RCC 7860 (cell line): ENCODE results near the gene PLAGL2.

Source experiments
- DNase-seq: peaks from one replicate; pipeline ENCODE4 v3.0.0-alpha.2; 2015; ENCODE audit warnings: low spot score
- FAIRE-seq: peaks from 2 replicates; lab custom pipeline; 2012; peaks lifted over from hg19 to GRCh38; lab: Jason Lieb, UNC

The PLAGL2 gene

DNA sequence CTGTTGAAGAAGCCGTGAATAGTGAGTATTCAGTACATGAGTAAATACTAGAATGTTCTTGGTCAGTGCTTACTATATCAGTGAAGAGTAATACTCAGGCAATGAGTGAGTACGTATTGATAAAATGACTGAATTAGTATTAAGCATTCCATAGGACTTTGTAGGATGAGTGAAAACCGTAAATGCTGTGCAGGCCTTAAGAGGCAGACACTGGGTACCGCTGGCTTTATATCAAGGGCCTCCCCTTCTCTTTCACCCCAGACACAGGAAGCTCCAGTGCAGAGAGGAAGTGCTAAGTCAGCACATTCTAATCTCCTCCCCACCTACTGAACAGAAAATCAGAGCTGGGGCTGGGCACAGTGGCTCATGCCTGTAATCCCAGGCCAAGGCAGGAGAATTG, 24.3 kb upstream of the PLAGL2 start:
- DNase-seq (no peak), FAIRE-seq (no peak)

GRCh38 chr20:32231245-32231644, 23.7 kb upstream of the PLAGL2 start:
- FAIRE-seq (no peak), DNase-seq (no peak)

DNA sequence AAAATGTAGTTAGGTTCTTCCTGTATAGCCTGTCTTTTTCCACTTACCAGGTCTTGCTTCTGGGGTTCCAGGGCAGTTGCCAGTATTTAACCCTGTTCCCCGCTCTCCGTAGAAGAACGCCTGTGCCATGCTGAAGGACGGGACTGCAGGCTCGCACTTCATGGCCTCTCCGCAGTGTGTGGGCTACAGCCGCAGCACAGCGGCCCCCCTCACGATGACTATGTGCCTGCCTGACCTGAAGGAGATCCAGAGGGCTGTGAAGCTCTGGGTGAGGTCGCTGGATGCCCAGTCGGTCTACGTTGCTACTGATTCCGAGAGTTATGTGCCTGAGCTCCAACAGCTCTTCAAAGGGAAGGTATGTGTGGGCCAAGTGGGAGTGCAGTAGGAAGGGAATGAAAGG, 23.2 kb upstream of the PLAGL2 start:
- FAIRE-seq = no peak
- no peak for DNase-seq

GRCh38 chr20:32229251-32229747, 21.8 kb upstream of the PLAGL2 start:
- DNase-seq (no peak), FAIRE-seq (no peak)

GRCh38 chr20:32227744-32228688, 20.5 kb upstream of the PLAGL2 start:
- FAIRE-seq (no peak), DNase-seq (no peak)

- DNase-seq (no peak), FAIRE-seq (no peak)
Measured at GRCh38 chr20:32227306-32227705, 19.8 kb upstream of the PLAGL2 start.

GRCh38 chr20:32226391-32226790, 18.8 kb upstream of the PLAGL2 start:
- no peak for DNase-seq
- no peak for FAIRE-seq

GRCh38 chr20:32224463-32224862, 16.9 kb upstream of the PLAGL2 start:
- DNase-seq (no peak), FAIRE-seq (no peak)

DNA sequence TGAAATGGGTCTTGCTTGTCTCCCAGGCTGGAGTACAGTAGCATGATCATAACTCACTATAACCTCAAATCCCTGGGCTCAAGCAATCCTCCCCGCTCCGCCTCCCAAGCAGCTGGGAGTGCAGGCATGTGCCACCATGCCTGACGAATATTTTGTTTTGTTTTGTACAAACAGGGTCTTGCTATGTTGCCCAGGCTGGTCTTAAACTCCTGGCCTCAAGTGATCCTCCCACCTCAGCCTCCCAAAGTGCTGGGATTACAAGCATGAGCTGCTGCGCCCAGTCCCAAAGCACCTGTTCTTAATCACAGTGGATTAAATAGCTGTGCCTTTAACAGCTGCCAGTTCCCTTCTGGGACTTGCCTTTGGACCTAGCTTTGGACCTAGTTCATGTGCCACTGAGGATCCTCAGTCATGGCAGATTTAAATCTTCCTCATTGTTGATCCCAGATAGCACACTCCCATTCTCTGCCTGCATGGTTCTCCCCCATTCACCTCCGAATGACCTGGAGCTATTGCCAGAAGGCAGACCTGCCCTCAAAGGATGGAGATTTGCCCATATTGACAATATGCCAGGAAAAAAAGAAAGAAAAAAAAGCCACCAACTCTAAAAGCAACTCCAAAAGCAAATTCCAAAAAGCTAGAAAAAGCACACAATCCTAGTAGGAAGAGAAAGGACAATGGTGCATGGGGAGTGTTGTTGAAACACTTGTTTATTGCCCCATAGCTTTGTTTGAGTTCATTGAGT, 10.8 kb upstream of the PLAGL2 start:
- FAIRE-seq (no peak), DNase-seq (no peak)

DNA sequence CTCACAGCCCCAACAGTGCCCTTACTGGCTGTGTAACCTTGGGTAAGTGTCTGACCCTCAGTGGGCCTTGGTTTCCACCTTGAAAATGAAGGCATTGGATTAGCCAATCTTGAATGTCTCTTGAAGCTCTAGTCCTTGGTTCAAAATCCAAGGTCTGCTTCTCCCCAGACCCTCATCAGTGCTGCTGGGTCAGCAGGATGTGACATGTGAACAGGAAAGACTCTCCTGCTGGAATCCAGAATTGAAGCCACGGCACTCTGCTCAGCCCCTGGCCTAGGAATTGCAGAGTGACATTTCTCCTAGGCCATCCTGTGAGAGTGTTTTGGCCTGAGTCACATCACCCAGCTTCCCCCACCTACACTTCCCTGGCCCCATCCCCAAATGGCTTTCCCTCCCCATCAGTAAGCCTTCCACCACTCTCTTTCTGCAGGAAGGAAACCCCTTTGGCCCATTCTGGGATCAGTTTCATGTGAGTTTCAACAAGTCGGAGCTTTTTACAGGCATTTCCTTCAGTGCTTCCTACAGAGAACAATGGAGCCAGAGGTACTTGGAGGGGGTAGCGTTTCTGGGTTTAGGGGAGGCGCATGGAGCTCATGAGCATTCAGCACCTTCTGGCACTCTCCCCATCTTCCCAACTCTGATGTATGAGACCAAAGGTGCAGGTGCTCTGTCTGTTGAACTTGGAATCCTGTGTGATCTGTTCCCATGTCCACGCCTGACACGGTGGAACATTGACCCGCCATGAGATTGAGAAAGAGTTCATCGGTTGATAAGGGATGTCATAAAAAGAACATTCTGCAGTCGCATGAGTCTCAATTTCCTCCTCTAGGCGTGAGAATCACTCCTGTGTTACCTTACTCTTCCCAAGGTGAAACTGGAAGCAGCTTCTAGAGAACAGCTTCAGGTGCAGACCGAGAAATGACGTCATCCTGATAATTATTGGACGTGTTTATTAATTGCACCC, 8.9 kb upstream of the PLAGL2 start:
- no peak for DNase-seq
- no peak for FAIRE-seq

GRCh38 chr20:32215729-32216128, 8.2 kb upstream of the PLAGL2 start:
- FAIRE-seq (no peak), DNase-seq (no peak)

GRCh38 chr20:32215147-32215546, 7.6 kb upstream of the PLAGL2 start:
- DNase-seq (no peak), FAIRE-seq (no peak)

- FAIRE-seq (no peak), DNase-seq (no peak)
Measured at GRCh38 chr20:32213870-32214269, 6.3 kb upstream of the PLAGL2 start.

GRCh38 chr20:32209850-32210605, 2.5 kb upstream of the PLAGL2 start:
- DNase-seq (no peak), FAIRE-seq (no peak)

DNA sequence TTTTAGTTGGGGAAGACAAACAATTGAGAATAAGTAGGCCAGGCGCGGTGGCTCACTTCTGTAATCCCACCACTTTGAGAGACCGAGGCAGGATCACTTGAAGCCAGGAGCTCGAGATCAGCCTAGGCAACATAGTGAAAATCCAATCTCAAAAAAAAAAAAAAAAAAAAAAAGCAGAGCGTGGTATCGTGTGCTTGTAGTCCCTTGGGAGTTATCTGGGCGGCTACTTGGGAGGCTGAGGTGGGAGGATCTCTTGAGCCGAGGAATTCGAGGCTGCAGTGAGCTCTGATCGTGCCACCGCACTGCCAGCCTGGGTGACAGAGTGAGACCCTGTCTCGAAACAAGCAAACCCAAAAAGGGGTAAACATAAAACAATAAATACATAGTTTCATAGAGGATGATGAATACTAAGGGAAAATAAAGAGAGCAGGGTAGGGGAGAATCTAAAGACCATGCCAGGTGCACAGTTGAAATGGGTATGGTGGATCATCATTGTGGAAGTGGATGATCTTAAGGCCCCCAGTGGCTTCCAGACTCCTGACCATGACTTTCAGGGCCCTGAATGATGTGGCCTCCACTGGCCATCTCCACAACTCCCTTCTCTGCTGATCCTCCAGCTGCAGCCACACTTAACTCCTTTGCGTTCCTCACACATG, 1.1 kb upstream of the PLAGL2 start:
- DNase-seq (no peak), FAIRE-seq (no peak)

GRCh38 chr20:32206760-32207625, 550 bp downstream of the PLAGL2 start:
- no peak for FAIRE-seq
- DNase-seq = no peak

- no peak for DNase-seq
- FAIRE-seq = no peak
Measured at GRCh38 chr20:32205843-32206759, 1.4 kb downstream of the PLAGL2 start.
